GM21825 (cell line): Measurements from ENCODE around the gene CLECL1.

ENCODE experiments used
- ATAC-seq: cut with Tn5 transposase; IDR thresholded peaks from one replicate; pipeline ENCODE4 v1.9.1; 2021; ENCODE audit warnings: mild to moderate bottlenecking, moderate library complexity; ENCODE audit not compliant: unreplicated experiment

Gene CLECL1

GRCh38 chr12:9732921-9733461 is at the start of gene CLECL1:
CLECL1 (minus strand) TSS chr12:9733097.
- ATAC-seq, result no peak

- no peak for ATAC-seq
These were observed 48.5 kb upstream of the CLECL1 start for GRCh38 chr12:9781360-9781759.

GRCh38 chr12:9779209-9779608 is 46.3 kb upstream of the CLECL1 start:
- no peak for ATAC-seq

GRCh38 chr12:9776781-9777180 is 43.9 kb upstream of the CLECL1 start:
- no peak for ATAC-seq

- no peak for ATAC-seq
These were observed 40.5 kb upstream of the CLECL1 start for GRCh38 chr12:9773216-9773877.

- ATAC-seq, result no peak
These were observed 30.1 kb upstream of the CLECL1 start for GRCh38 chr12:9763025-9763424.

- ATAC-seq, result no peak
These were observed 29.5 kb upstream of the CLECL1 start for GRCh38 chr12:9762369-9762768.

- ATAC-seq, result no peak
These were observed 28.5 kb upstream of the CLECL1 start for GRCh38 chr12:9761419-9761781.

- ATAC-seq, result peak; percentile 46
These were observed 28.0 kb upstream of the CLECL1 start, which contains the start of gene CD69 for GRCh38 chr12:9760699-9761418. CD69 (minus strand) TSS chr12:9760901; CDS start chr12:9760820, 81 bp downstream.

- no peak for ATAC-seq
These were observed 27.2 kb upstream of the CLECL1 start for GRCh38 chr12:9760120-9760519.

- ATAC-seq, result no peak
These were observed 26.8 kb upstream of the CLECL1 start for GRCh38 chr12:9759694-9760093.

GRCh38 chr12:9758119-9758518 is 25.2 kb upstream of the CLECL1 start:
- no peak for ATAC-seq

- ATAC-seq, result no peak
These were observed 24.6 kb upstream of the CLECL1 start for GRCh38 chr12:9757433-9758025.

GRCh38 chr12:9756706-9757105 is 23.8 kb upstream of the CLECL1 start:
- ATAC-seq, result no peak

- ATAC-seq, result no peak
These were observed 23.3 kb upstream of the CLECL1 start for GRCh38 chr12:9756170-9756569.

- ATAC-seq, result no peak
These were observed 22.7 kb upstream of the CLECL1 start for GRCh38 chr12:9755567-9755966.

GRCh38 chr12:9755035-9755434 is 22.1 kb upstream of the CLECL1 start:
- no peak for ATAC-seq

GRCh38 chr12:9754099-9754927 is 21.4 kb upstream of the CLECL1 start:
- no peak for ATAC-seq

- ATAC-seq, result no peak
These were observed 20.6 kb upstream of the CLECL1 start for GRCh38 chr12:9753498-9753897.

GRCh38 chr12:9753073-9753472 is 20.2 kb upstream of the CLECL1 start:
- no peak for ATAC-seq
